DMS53 treated with DMSO at 0.1 percent for 48 hours (cell line): ENCODE results near the gene TRIM68.
A peak's percentile ranks its signal among the peaks of the same experiment; 100 is the strongest.

Source experiments
- DNase-seq: peaks from one replicate; lab custom pipeline; 2025; ENCODE audit not compliant: unreplicated experiment; lab: John Stamatoyannopoulos, UW

TRIM68 gene

GRCh38 chr11:4606231-4607015 is 1.6 kb downstream of the TRIM68 start:
- peak; percentile 63 for DNase-seq

GRCh38 chr11:4605057-4605456 is 3.0 kb downstream of the TRIM68 start:
- no peak for DNase-seq

- no peak for DNase-seq
These were observed 14.3 kb downstream of the TRIM68 start, which contains the start of gene OR52I1 for GRCh38 chr11:4593739-4594138. OR52I1 (plus strand) TSS chr11:4594039; CDS start chr11:4594039, 0 bp downstream.

GRCh38 chr11:4589017-4589416 is 19.0 kb downstream of the TRIM68 start:
- DNase-seq, result peak; percentile 15

- no peak for DNase-seq
These were observed 26.6 kb downstream of the TRIM68 start, which contains the start of gene OR52I2 for GRCh38 chr11:4581443-4581842. OR52I2 (plus strand) TSS chr11:4581743.

GRCh38 chr11:4580124-4580523 is 27.9 kb downstream of the TRIM68 start:
- DNase-seq, result no peak

- DNase-seq, result no peak
These were observed 29.4 kb downstream of the TRIM68 start for GRCh38 chr11:4578624-4579023.

GRCh38 chr11:4577761-4578160 is 30.3 kb downstream of the TRIM68 start:
- peak; percentile 38 for DNase-seq

- no peak for DNase-seq
These were observed 31.2 kb downstream of the TRIM68 start for GRCh38 chr11:4576880-4577279.

- DNase-seq, result no peak
These were observed 39.0 kb downstream of the TRIM68 start for GRCh38 chr11:4569075-4569474.

GRCh38 chr11:4565371-4565770 is 42.7 kb downstream of the TRIM68 start:
- DNase-seq, result no peak

- DNase-seq, result peak; percentile 28
These were observed 47.6 kb downstream of the TRIM68 start for GRCh38 chr11:4560467-4560866.

- DNase-seq, result no peak
These were observed 48.2 kb downstream of the TRIM68 start for GRCh38 chr11:4559527-4560440.

- DNase-seq, result no peak
These were observed 56.6 kb downstream of the TRIM68 start for GRCh38 chr11:4551346-4551979.
